ENCODE measurements around the gene KNDC1.

The KNDC1 gene

GRCh38 chr10:133123050-133123745, 36.8 kb upstream of the KNDC1 start:
- H3K9me3 ChIP-seq (ENCODE audit: control insufficient read depth, insufficient read depth, low read depth, low read length), result no peaks in the 10 kb centered on the region
- CTCF ChIA-PET, result interaction anchor here (0.5 to 3.4 kb wide), 4 partner anchors 144 to 219 kb away, joined by 3 to 31 read pairs (median 20); partner anchors contain the start of gene CFAP46
- POLR2A ChIA-PET, result no interaction called here

More at GRCh38 chr10:133123050-133123745, 36.8 kb upstream of the KNDC1 start:
- TF ChIP-seq ZNF518A (tag by site-specific recombination; conservative IDR thresholded peaks at IDR 0.05; ENCODE audit: low read depth), result no peak
- no peak for TF ChIP-seq OVOL3 (tag by site-specific recombination; IDR thresholded peaks at IDR 0.05)
- no peak for TF ChIP-seq ZNF248 (tag by site-specific recombination; IDR thresholded peaks at IDR 0.05)
- TF ChIP-seq ZBTB26 (tag by site-specific recombination; optimal IDR thresholded peaks at IDR 0.05), result no peak
- no peak for TF ChIP-seq ZNF701 (tag by site-specific recombination; IDR thresholded peaks at IDR 0.05)
- TF ChIP-seq ZNF114 (tag by site-specific recombination; IDR thresholded peaks at IDR 0.05), result no peak
- no peak for TF ChIP-seq ZNF280D (tag by site-specific recombination; IDR thresholded peaks at IDR 0.05)
- no peak for TF ChIP-seq ZNF776 (tag by site-specific recombination; IDR thresholded peaks at IDR 0.05; ENCODE audit: borderline replicate concordance)
- no peaks in the 10 kb centered on the region for H3K36me3 ChIP-seq (ENCODE audit: control insufficient read depth in 2 of 2, insufficient read depth in 1 of 2, low read length in 2 of 2)
- no peaks in the 10 kb centered on the region for H3K4me1 ChIP-seq (ENCODE audit: control insufficient read depth, insufficient read depth, low read length)
- no peak overlapping the region for H3K27ac ChIP-seq (ENCODE audit: extremely low read depth, low read depth, low read length)
- H3K4me3 ChIP-seq (ENCODE audit: low read depth, low read length), result no peak overlapping the region
